HepG2 (cell line): ENCODE results near the gene TMED9. TPM values are rescaled to one million over a fixed set of nuclear protein-coding genes. Genes with fewer than 3 reads are reported as not detected.

ENCODE experiments used
- ATAC-seq: fragments of 200-7000 bp; cut with Tn5 transposase; 3 replicates; pipeline ENCODE4 v1.9.1; 2020; ENCODE audit warnings: mild to moderate bottlenecking, moderate library complexity
- BruUV-seq: library from RNA; stranded (reverse); fragments of 400-500 nt; replicated peaks from 2 replicates; lab custom pipeline; 2021; lab: Mats Ljungman, UMichigan
- CTCF ChIA-PET: fragments of 300-600 bp; formaldehyde crosslinking; extraction: SDS; loops from one replicate; lab custom pipeline; 2021; ENCODE audit warnings: low total read pairs, inconsistent platforms, low intra/inter-chr PET ratio; lab: Yijun Ruan, JAX
- POLR2A ChIA-PET: fragments of 350-600 bp; sonication (Branson Sonifier 250); formaldehyde crosslinking; loops from one replicate; lab custom pipeline; 2020; ENCODE audit warnings: antibody characterized with exemption, inconsistent platforms; lab: Yijun Ruan, JAX
- DNase-seq: peaks from one replicate; pipeline ENCODE4 v3.0.0-alpha.2; 2015; ENCODE audit warnings: low spot score
- FAIRE-seq: peaks from 3 replicates; lab custom pipeline; 2011; peaks lifted over from hg19 to GRCh38; lab: Jason Lieb, UNC
- H2AFZ ChIP-seq: one replicate; pipeline ENCODE4 v1.6.1; 2011; ENCODE audit warnings: low read length, inconsistent platforms
- H3K27ac ChIP-seq: fragments of 300-600 bp; 3 replicates; pipeline ENCODE4 v1.8.0; 2011; ENCODE audit warnings: mixed run types, mild to moderate bottlenecking, mixed read lengths, low read length, inconsistent platforms; ENCODE audit not compliant: insufficient read depth; ENCODE audit errors: extremely low read length
- H3K27me3 ChIP-seq, 2 experiments: fragments of 200-600 bp in 1 of 2; 2 replicates in 1 of 2; 3 replicates in 1 of 2; pipeline versions ENCODE4 v1.6.0 to v1.8.0; 2011; ENCODE audit warnings: low read length in 2 of 2, mild to moderate bottlenecking in 2 of 2, moderate library complexity in 2 of 2, inconsistent platforms in 1 of 2; ENCODE audit not compliant: insufficient read depth in 2 of 2, control insufficient read depth in 1 of 2
- H3K36me3 ChIP-seq, 2 experiments: fragments of 200-600 bp in 1 of 2; replicated peaks in 1 of 2; 2 replicates in 1 of 2; 3 replicates in 1 of 2; pipeline versions ENCODE4 v1.5.1 to v1.8.0; 2011; ENCODE audit warnings: low read length in 2 of 2, inconsistent platforms in 1 of 2; ENCODE audit not compliant: insufficient read depth in 2 of 2, control insufficient read depth in 1 of 2
- H3K4me1 ChIP-seq: 2 replicates; pipeline ENCODE4 v1.5.1; 2012; ENCODE audit warnings: low read length, inconsistent platforms; ENCODE audit not compliant: insufficient read depth
- H3K4me2 ChIP-seq: 2 replicates; pipeline ENCODE4 v1.6.0; 2011; ENCODE audit warnings: low read depth, low read length, inconsistent platforms
- H3K4me3 ChIP-seq, 3 experiments: fragments of 200-600 bp in 1 of 3; sonication (generic), shearing (Covaris generic) in 1 of 3; replicated peaks in 1 of 3; 2 replicates each; pipeline ENCODE4 v1.5.1; 2011 to 2016; ENCODE audit warnings: low read length in 3 of 3, inconsistent platforms in 2 of 3, low read depth in 2 of 3, mild to moderate bottlenecking in 2 of 3, control low read depth in 1 of 3, mixed read lengths in 1 of 3; ENCODE audit not compliant: insufficient read depth in 1 of 3
- H3K79me2 ChIP-seq: one replicate; pipeline ENCODE4 v1.6.1; 2011; ENCODE audit warnings: low read length, inconsistent platforms; ENCODE audit not compliant: insufficient read depth
- H3K9ac ChIP-seq: 2 replicates; pipeline ENCODE4 v1.6.0; 2011; ENCODE audit warnings: mild to moderate bottlenecking, low read depth, low read length, inconsistent platforms; ENCODE audit not compliant: insufficient read depth
- H3K9me3 ChIP-seq: 2 replicates; pipeline ENCODE4 v1.5.1; 2012; ENCODE audit warnings: mild to moderate bottlenecking, low read length
- H4K20me1 ChIP-seq: 2 replicates; pipeline ENCODE4 v1.6.0; 2011; ENCODE audit warnings: inconsistent platforms, mild to moderate bottlenecking, low read length, moderate library complexity; ENCODE audit not compliant: insufficient read depth
- ELK4 ChIP-seq: sonication (generic); formaldehyde crosslinking; IDR thresholded peaks from 2 replicates; pipeline ENCODE4 v1.9.0; 2021; ENCODE audit warnings: missing genetic modification reagents, borderline replicate concordance
- FIP1L1 ChIP-seq: fragments of 200-400 bp; formaldehyde crosslinking; IDR thresholded peaks from 2 replicates; pipeline ENCODE4 v1.6.1; 2018; ENCODE audit warnings: low read depth, mild to moderate bottlenecking, low read length, moderate library complexity, borderline replicate concordance; ENCODE audit not compliant: insufficient read depth
- FOSL2 ChIP-seq: sonication (generic); formaldehyde crosslinking; IDR thresholded peaks from 2 replicates; pipeline ENCODE4 v1.4.0; 2020; ENCODE audit warnings: missing genetic modification reagents
- HOXA3 ChIP-seq: sonication (generic); formaldehyde crosslinking; IDR thresholded peaks from 2 replicates; pipeline ENCODE4 v1.5.0; 2020; ENCODE audit warnings: missing genetic modification reagents
- SCMH1 ChIP-seq: sonication (generic); formaldehyde crosslinking; IDR thresholded peaks from 2 replicates; pipeline ENCODE4 v1.9.0; 2021; ENCODE audit warnings: missing genetic modification reagents, mild to moderate bottlenecking, borderline replicate concordance
- ZNF281 ChIP-seq: sonication (generic); formaldehyde crosslinking; IDR thresholded peaks from 2 replicates; pipeline ENCODE4 v1.4.0; 2020; ENCODE audit warnings: missing genetic modification reagents, borderline replicate concordance
- WGBS: methylation state at CpG from one replicate; pipeline ENCODE4 v1.1.6; 2017; ENCODE audit warnings: low lambda C conversion rate; 5-methylcytosine and 5-hydroxymethylcytosine counted together
- in situ Hi-C: cut with HindIII; loops from 2 replicates; pipeline ENCODE4 v1.10.0; 2017; ENCODE audit warnings: low pct_unique_long_range_greater_than_20kb; ENCODE audit not compliant: extremely low pct_ligation_motif_present
- intact Hi-C: fragments of 100-400 bp; cut with micrococcal nuclease; formaldehyde crosslinking; loops from one replicate; pipeline ENCODE4 v1.10.0; 2022; ENCODE audit not compliant: unreplicated experiment
- polyA plus RNA-seq, 8 experiments: library from polyadenylated mRNA; depleted of rRNA in 3 of 8; stranded (reverse) in 7 of 8; unstranded in 1 of 8; fragments of >200 nt; fragmentation: Illumina TruSeq in 4 of 8; extraction: Trizol in 4 of 8; gene quantifications; 2 replicates each; pipeline versions ENCODE4 v1.2.1 to v1.2.3, GENCODE V29; 2011 to 2016; ENCODE audit warnings: low read depth in 4 of 8, missing spikeins in 1 of 8, mixed read lengths in 1 of 8; ENCODE audit not compliant: insufficient read depth in 1 of 8
- total RNA-seq, 5 experiments: library from RNA; depleted of rRNA; stranded (reverse); fragments of >200 nt; fragmentation: Illumina TruSeq; extraction: Trizol; gene quantifications; 2 replicates each; pipeline ENCODE4 v1.2.3, GENCODE V29; 2016; ENCODE audit warnings: low read depth in 1 of 5
- TF ChIP-seq, protein P1 (sequence below): sonication (generic); formaldehyde crosslinking; IDR thresholded peaks from 2 replicates; pipeline ENCODE4 v1.5.1; 2020; ENCODE audit warnings: mild to moderate bottlenecking, missing genetic modification reagents, borderline replicate concordance

TMED9 gene
- total and polyA plus RNA-seq, 2 of the 13 experiments (the other 11 are each of a cell fraction or from before 2014, with no cell fraction given), result 161 to 350 TPM

DNA sequence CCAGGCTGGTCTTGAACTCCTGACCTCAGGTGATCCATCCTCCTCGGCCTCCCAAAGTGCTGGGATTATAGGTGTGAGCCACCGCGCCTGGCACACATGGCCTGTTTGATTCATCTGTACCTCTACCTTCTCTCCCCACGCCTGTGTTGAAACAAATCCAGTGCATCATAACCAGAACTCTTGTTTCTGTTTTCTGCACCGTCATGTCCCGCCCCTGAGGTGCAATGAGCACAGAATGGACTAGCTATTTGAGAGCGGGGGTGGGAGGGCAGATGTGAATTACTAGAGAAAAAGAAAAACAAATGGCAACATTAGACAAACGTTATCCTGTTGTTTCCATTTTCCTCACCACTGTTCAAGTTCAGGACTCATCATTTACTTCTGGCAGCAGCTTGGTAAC is 27.0 kb upstream of the TMED9 start:
- ChIA-PET POLR2A (no interaction called here), CTCF (no interaction called here)
- TF ChIP-seq ELK4 (CRISPR knock-in tag) (no peak), ZNF281 (CRISPR knock-in tag) (no peak), SCMH1 (CRISPR knock-in tag) (no peak), HOXA3 (CRISPR knock-in tag) (no peak), FOSL2 (CRISPR knock-in tag) (no peak), FIP1L1 (no peak)
- TF ChIP-seq, protein P1, sequence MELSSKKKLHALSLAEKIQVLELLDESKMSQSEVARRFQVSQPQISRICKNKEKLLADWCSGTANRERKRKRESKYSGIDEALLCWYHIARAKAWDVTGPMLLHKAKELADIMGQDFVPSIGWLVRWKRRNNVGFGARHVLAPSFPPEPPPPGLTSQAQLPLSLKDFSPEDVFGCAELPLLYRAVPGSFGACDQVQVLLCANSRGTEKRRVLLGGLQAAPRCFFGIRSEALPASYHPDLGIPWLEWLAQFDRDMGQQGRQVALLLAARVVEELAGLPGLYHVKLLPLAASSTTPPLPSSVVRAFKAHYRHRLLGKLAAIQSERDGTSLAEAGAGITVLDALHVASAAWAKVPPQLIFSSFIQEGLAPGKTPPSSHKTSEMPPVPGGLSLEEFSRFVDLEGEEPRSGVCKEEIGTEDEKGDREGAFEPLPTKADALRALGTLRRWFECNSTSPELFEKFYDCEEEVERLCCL (CRISPR knock-in tag), result no peak
- DNase-seq (no peak), ATAC-seq (no peak), FAIRE-seq (no peak)
- WGBS, result 22% methylated on average over 8 of the region's 8 CpGs
- no TSS peak for BruUV-seq
- Histone ChIP-seq H3K9me3 (peaks cover 14% of the 10 kb centered on the region), H3K4me3 (no peak overlapping the region), H3K36me3 (no peaks in the 10 kb centered on the region), H3K27me3 (peaks cover 0 to 12% of the 10 kb centered on the region in 2 experiments; a peak in 2 of 5 replicates), H3K79me2 (no peaks in the 10 kb centered on the region), H3K4me2 (no peak overlapping the region), H3K4me1 (peaks cover 12% of the 10 kb centered on the region; the same call in 1 of the 2 replicates), H3K9ac (no peak overlapping the region), H2AFZ (no peak overlapping the region), H4K20me1 (no peaks in the 10 kb centered on the region), H3K27ac (no peak overlapping the region)
- in situ Hi-C loops, result no loop called here
- intact Hi-C loops, result no loop called here
